Loucy (cell line): ENCODE measurements around the gene FSIP1.
A peak's percentile ranks its signal among the peaks of the same experiment; 100 is the strongest.

Source experiments
- H2AFZ ChIP-seq: fragments of 200-600 bp; sonication (generic); 2 replicates; pipeline ENCODE4 v1.6.0; 2016; ENCODE audit warnings: antibody characterized with exemption, mild to moderate bottlenecking, low read length, moderate library complexity
- H3F3A ChIP-seq: fragments of 200-600 bp; 2 replicates; pipeline ENCODE4 v1.6.0; 2016; ENCODE audit warnings: antibody characterized with exemption, low read depth, mild to moderate bottlenecking
- H3K27me3 ChIP-seq: fragments of 200-600 bp; sonication (generic); 2 replicates; pipeline ENCODE4 v1.6.1; 2014; ENCODE audit warnings: low read length, mild to moderate bottlenecking; ENCODE audit not compliant: insufficient read depth, poor library complexity, severe bottlenecking
- H3K36me3 ChIP-seq: fragments of 200-600 bp; sonication (generic); 2 replicates; pipeline ENCODE4 v1.6.1; 2016; ENCODE audit warnings: low read length; ENCODE audit not compliant: insufficient read depth
- H3K4me1 ChIP-seq: fragments of 200-600 bp; sonication (generic); 2 replicates; pipeline ENCODE4 v1.5.1; 2014; ENCODE audit warnings: low read length, mild to moderate bottlenecking; ENCODE audit not compliant: insufficient read depth, poor library complexity, severe bottlenecking
- H3K4me2 ChIP-seq: fragments of 200-600 bp; sonication (generic); 2 replicates; pipeline ENCODE4 v1.6.0; 2014; ENCODE audit warnings: antibody characterized with exemption, low read length, low read depth, mild to moderate bottlenecking; ENCODE audit not compliant: poor library complexity, severe bottlenecking
- H3K4me3 ChIP-seq: fragments of 200-600 bp; sonication (generic); 2 replicates; pipeline ENCODE4 v1.5.1; 2014; ENCODE audit warnings: low read length, mild to moderate bottlenecking, mixed read lengths; ENCODE audit not compliant: poor library complexity, severe bottlenecking
- H3K79me2 ChIP-seq: fragments of 200-600 bp; sonication (generic); 2 replicates; pipeline ENCODE4 v1.6.1; 2014; ENCODE audit warnings: low read length; ENCODE audit not compliant: insufficient read depth
- H3K9ac ChIP-seq: fragments of 200-600 bp; sonication (generic); 2 replicates; pipeline ENCODE4 v1.6.0; 2014; ENCODE audit warnings: mild to moderate bottlenecking, low read depth, low read length, moderate library complexity; ENCODE audit not compliant: poor library complexity, severe bottlenecking
- H3K9me2 ChIP-seq: fragments of 200-600 bp; sonication (generic); replicated peaks from 2 replicates; pipeline ENCODE4 v1.6.1; 2016; ENCODE audit warnings: low read depth, low read length, mixed read lengths
- H3K9me3 ChIP-seq: fragments of 200-600 bp; sonication (generic); 2 replicates; pipeline ENCODE4 v1.6.1; 2014; ENCODE audit warnings: mild to moderate bottlenecking, antibody characterized with exemption, low read length, low read depth; ENCODE audit not compliant: insufficient read depth
- H4K20me1 ChIP-seq: fragments of 200-600 bp; sonication (generic); 2 replicates; pipeline ENCODE4 v1.6.0; 2014; ENCODE audit warnings: antibody characterized with exemption, low read length, mild to moderate bottlenecking; ENCODE audit not compliant: insufficient read depth, poor library complexity, severe bottlenecking
- CTCF ChIP-seq: fragments of 200-600 bp; sonication (generic); conservative IDR thresholded peaks from 2 replicates; pipeline ENCODE4 v1.5.1; 2014; ENCODE audit warnings: mild to moderate bottlenecking, antibody characterized with exemption, low read length
- EZH2phosphoT487 ChIP-seq: fragments of 200-600 bp; IDR thresholded peaks from 2 replicates; pipeline ENCODE4 v1.6.1; 2018; ENCODE audit warnings: antibody characterized with exemption, mild to moderate bottlenecking, moderate library complexity, borderline replicate concordance

The FSIP1 gene

DNA sequence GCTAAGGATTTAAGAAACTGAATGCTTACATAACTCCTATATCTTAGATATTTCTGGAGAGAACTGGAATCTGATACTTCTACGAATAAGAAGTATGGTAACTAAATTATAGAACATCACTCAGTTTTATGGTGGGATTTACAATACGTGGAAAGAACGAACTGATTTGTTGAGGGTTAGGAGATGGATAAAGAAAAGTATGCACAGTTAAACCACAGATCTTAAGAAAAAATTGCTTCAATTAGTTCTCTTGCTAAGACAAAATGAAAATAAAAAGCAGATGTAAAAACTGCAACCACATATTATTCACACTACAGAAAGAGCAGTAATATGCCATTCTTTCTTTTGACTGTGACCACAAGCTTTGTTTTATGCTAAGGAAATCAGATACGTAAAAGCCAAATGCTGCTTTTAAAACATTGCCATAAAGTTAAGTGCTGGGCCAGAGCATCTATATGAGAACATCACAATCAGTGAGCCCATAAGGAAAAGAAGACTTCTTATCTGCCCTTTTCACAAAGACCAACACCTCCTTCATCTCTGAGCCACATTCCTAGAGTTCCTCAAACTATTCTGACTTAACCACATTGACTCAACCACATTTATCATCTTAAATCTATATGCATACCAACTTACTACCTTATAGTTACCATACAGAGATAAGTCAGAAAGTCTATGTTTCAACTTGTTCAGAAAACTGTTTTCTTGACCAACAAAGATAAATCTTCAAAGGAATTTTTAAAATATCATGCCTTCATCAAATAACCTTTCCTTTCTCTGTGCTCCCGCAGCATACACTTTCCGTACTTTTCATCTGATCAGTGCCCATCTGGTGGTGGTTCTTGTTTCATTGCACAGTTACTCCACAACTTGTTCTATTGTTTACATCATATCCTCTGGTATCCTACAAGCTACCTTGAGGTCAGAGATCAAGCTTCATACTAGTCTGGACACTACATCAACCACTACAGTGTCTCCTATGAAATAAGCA, 61.7 kb downstream of the FSIP1 start:
- Histone ChIP-seq H3K4me1 (peaks cover 26% of the 10 kb centered on the region), H4K20me1 (no peaks in the 10 kb centered on the region), H3K4me3 (peak overlapping the region; percentile 27), H3K36me3 (no peaks in the 10 kb centered on the region), H3K4me2 (peak overlapping the region; percentile 39), H3K9ac (no peak overlapping the region), H3F3A (peaks cover 14% of the 10 kb centered on the region), H3K27me3 (no peaks in the 10 kb centered on the region), H3K9me2 (no peaks in the 10 kb centered on the region), H3K9me3 (no peaks in the 10 kb centered on the region), H2AFZ (no peak overlapping the region), H3K79me2 (no peaks in the 10 kb centered on the region)
- TF ChIP-seq EZH2phosphoT487, result peak; percentile 73
- TF ChIP-seq CTCF, result no peak

DNA sequence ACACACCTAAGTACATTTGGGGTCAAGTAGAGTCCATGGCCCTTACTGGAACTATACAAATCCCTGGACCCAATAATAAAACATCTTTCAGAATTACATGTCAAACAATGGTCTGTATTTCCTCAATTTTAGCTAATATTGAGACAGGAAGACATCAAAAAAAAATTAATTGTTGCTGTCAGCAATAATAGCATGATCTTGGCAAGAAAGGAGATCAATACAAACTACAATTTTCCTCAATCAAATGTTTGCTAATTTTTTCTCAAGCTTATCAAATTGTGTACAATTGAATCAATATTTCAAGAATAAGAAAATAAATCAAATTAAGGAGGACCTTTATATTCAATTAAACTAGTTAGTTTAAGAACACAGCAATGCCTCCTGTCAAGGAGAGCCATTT, 62.6 kb downstream of the FSIP1 start:
- Histone ChIP-seq H2AFZ (no peak overlapping the region), H3K9ac (no peak overlapping the region)

GRCh38 chr15:39719109-39719508, 63.5 kb downstream of the FSIP1 start:
- H3K9me3 ChIP-seq, result no peaks in the 10 kb centered on the region
- H3K4me2 ChIP-seq, result no peak overlapping the region
- H3F3A ChIP-seq, result peaks cover 14% of the 10 kb centered on the region
- no peaks in the 10 kb centered on the region for H3K79me2 ChIP-seq
- H3K9ac ChIP-seq, result no peak overlapping the region
- no peaks in the 10 kb centered on the region for H3K36me3 ChIP-seq
- H2AFZ ChIP-seq, result no peak overlapping the region
- H3K4me1 ChIP-seq, result peaks cover 26% of the 10 kb centered on the region
- no peaks in the 10 kb centered on the region for H3K9me2 ChIP-seq
- no peaks in the 10 kb centered on the region for H3K27me3 ChIP-seq
- no peaks in the 10 kb centered on the region for H4K20me1 ChIP-seq
- H3K4me3 ChIP-seq, result no peak overlapping the region
- no peak for TF ChIP-seq EZH2phosphoT487
- TF ChIP-seq CTCF, result no peak

More for the DNA sequence above, 62.6 kb downstream of the FSIP1 start:
- H3K36me3 ChIP-seq, result no peaks in the 10 kb centered on the region
- peak overlapping the region; percentile 39 for H3K4me2 ChIP-seq
- no peaks in the 10 kb centered on the region for H3K9me3 ChIP-seq
- no peaks in the 10 kb centered on the region for H3K79me2 ChIP-seq
- H3K4me3 ChIP-seq, result no peak overlapping the region
- H3K27me3 ChIP-seq, result no peaks in the 10 kb centered on the region
- H3K4me1 ChIP-seq, result peaks cover 26% of the 10 kb centered on the region
- H3F3A ChIP-seq, result peaks cover 14% of the 10 kb centered on the region
- no peaks in the 10 kb centered on the region for H4K20me1 ChIP-seq
- no peaks in the 10 kb centered on the region for H3K9me2 ChIP-seq
- no peak for TF ChIP-seq EZH2phosphoT487
- no peak for TF ChIP-seq CTCF
